Thyroid gland (tissue), 4 donors: ENCODE data around the gene SHISAL1. TPM values are rescaled to one million over a fixed set of nuclear protein-coding genes. Genes with fewer than 3 reads are reported as not detected.

Source experiments
- DNase-seq, 2 donors: peaks; one replicate each; pipeline ENCODE4 v3.0.0-alpha.2; 2019
- H3K27ac ChIP-seq, 3 donors: fragments of 200-600 bp; sonication (generic); 1 replicate in 2 of 3; 2 replicates in 1 of 3; pipeline ENCODE4 v1.5.1; 2016 to 2019; ENCODE audit warnings: mild to moderate bottlenecking in 1 of 3, moderate library complexity in 1 of 3
- H3K27me3 ChIP-seq: fragments of 200-600 bp; sonication (generic); one replicate; pipeline ENCODE4 v1.5.1; 2019
- H3K36me3 ChIP-seq, 2 donors: fragments of 200-600 bp; sonication (generic); one replicate each; pipeline ENCODE4 v1.5.1; 2016 to 2019
- H3K4me1 ChIP-seq, 2 donors: fragments of 200-600 bp; sonication (generic); one replicate each; pipeline ENCODE4 v1.5.1; 2017 to 2019
- H3K4me3 ChIP-seq, 3 donors: fragments of 200-600 bp; sonication (generic); replicated peaks in 1 of 3; 1 replicate in 2 of 3; 2 replicates in 1 of 3; pipeline ENCODE4 v1.5.1; 2016; ENCODE audit warnings: mild to moderate bottlenecking in 1 of 3
- H3K9me3 ChIP-seq: fragments of 200-600 bp; sonication (generic); one replicate; pipeline ENCODE4 v1.5.1; 2017
- POLR2A ChIP-seq, 2 donors: fragments of 450-650 bp; IDR thresholded peaks; one replicate each; pipeline ENCODE4 v1.6.1; 2017; ENCODE audit warnings: antibody characterized with exemption in 2 of 2, mild to moderate bottlenecking in 2 of 2, moderate library complexity in 1 of 2
- WGBS, 2 donors: methylation state at CpG; one replicate each; pipeline ENCODE4 v1.1.5; 2017; 5-methylcytosine and 5-hydroxymethylcytosine counted together
- intact Hi-C: fragments of 100-400 bp; cut with DNase I; formaldehyde crosslinking; loops from one replicate; pipeline ENCODE4 v1.15.1; 2023
- total RNA-seq, 4 donors: library from RNA; depleted of rRNA; stranded (reverse); fragments of >200 nt; gene quantifications; one replicate each; pipeline ENCODE4 v1.2.3, GENCODE V29; 2016
- TF ChIP-seq, protein P1 (sequence below), 6 experiments: fragments of 200-600 bp in 3 of 6; fragments of 450-650 bp in 3 of 6; sonication (generic) in 3 of 6; IDR thresholded peaks; one replicate each; pipeline ENCODE4 v1.5.1; 2016 to 2019; ENCODE audit warnings: antibody characterized with exemption in 6 of 6, mild to moderate bottlenecking in 2 of 6, inconsistent platforms in 1 of 6, moderate library complexity in 1 of 6

Gene SHISAL1
- total RNA-seq = 1 to 10 TPM in 2 of 4 donors, under 1 TPM in 2; 0.22 to 1.9 (median 1.0) TPM

DNA sequence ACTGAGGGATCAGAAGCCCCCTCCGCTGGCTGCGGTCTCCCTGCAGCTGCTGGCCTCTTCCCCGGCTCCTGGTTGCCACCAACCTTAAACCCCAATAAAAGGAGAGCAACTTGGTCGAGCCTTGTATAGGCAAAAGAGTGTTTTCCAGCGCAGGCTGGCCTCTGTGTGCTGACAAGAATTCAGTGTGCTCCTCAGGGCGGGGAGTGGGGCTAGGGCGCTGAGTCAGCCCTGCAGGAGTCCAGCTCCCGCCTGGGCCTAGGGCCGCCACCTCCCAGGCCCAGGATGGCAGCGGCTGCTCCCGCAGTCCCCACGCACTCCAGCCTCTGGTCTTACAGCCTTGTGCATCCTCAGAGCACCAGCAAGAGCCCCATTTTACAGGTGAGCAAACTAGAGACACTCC lies at the start of gene SHISAL1:
Gene SHISAL1 (minus strand): TSS at position 186 of the 400 bp plus-strand sequence. CDS start 12,006 bp downstream, outside the sequence.
- TF ChIP-seq, protein P1, sequence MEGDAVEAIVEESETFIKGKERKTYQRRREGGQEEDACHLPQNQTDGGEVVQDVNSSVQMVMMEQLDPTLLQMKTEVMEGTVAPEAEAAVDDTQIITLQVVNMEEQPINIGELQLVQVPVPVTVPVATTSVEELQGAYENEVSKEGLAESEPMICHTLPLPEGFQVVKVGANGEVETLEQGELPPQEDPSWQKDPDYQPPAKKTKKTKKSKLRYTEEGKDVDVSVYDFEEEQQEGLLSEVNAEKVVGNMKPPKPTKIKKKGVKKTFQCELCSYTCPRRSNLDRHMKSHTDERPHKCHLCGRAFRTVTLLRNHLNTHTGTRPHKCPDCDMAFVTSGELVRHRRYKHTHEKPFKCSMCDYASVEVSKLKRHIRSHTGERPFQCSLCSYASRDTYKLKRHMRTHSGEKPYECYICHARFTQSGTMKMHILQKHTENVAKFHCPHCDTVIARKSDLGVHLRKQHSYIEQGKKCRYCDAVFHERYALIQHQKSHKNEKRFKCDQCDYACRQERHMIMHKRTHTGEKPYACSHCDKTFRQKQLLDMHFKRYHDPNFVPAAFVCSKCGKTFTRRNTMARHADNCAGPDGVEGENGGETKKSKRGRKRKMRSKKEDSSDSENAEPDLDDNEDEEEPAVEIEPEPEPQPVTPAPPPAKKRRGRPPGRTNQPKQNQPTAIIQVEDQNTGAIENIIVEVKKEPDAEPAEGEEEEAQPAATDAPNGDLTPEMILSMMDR (IDR thresholded peaks at IDR 0.05) = no peak
- no peak for TF ChIP-seq POLR2A (IDR thresholded peaks at IDR 0.05)
- H3K27me3 ChIP-seq = no peaks in the 10 kb centered on the region
- no peaks in the 10 kb centered on the region for H3K4me1 ChIP-seq
- H3K27ac ChIP-seq = no peak within 1 kb of the TSS
- 94 to 100% methylated on average over 1 to 12 of the region's 12 CpGs for WGBS, 2 donors
- no peak within 1 kb of the TSS for H3K4me3 ChIP-seq
- intact Hi-C loops = no loop called here
- DNase-seq = no peak
- H3K36me3 ChIP-seq = no peaks in the 10 kb centered on the region
- H3K9me3 ChIP-seq = no peaks in the 10 kb centered on the region

DNA sequence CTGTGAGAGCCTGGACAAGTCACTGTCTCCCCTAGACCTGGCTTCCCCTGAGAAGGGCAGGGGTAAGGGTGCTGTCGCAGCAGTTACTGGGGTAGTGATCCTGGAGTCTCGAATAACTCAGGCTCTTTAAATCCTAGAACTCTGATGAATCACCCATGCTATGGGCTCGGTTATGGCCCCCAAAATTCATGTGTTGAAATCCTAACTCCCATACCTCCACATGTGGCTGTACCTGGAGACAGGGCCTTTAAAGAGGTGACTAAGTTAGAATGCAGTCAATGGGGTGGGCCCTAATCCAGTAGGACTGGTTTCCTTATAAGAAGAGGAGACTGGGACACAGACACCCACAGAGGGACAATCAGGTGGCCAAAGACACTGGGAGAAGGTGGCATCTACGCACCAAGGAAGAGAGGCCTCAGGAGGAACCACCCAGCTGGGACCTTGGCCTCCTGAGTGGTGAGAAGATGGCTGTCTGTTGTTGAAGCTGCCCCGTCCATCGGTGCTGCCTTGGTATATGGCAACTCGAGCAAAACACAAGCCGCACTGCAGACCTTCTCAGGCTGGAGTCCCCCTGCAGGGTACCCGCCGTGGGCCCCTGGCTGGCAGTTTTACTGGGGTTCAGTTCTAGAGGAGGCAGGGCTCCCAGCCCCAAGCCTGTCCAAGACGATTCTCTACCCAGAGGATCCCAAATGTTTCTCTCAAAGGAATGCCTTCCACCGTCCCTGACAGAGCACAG lies 48.8 kb upstream of the SHISAL1 start:
- 85 to 90% methylated on average over 6 to 12 of the region's 12 CpGs for WGBS, 2 donors
- intact Hi-C loops = loop anchor here (10.0 kb wide), 1 partner anchor 133 kb away; the partner anchor contains the start of gene RTL6
- Histone ChIP-seq H3K4me3 (no peak overlapping the region), H3K4me1 (peaks cover 0 to 57% of the 10 kb centered on the region in 2 donors), H3K27ac (peak overlapping the region in 1 of 3 donors; percentile 45), H3K36me3 (no peaks in the 10 kb centered on the region), H3K27me3 (no peaks in the 10 kb centered on the region), H3K9me3 (no peaks in the 10 kb centered on the region)
- no peak for DNase-seq
- no peak for TF ChIP-seq POLR2A (IDR thresholded peaks at IDR 0.05)

- 87 to 91% methylated on average over 22 to 25 of the region's 25 CpGs for WGBS, 2 donors
- TF ChIP-seq POLR2A (IDR thresholded peaks at IDR 0.05) = no peak
- TF ChIP-seq, protein P1 (IDR thresholded peaks at IDR 0.05) = no peak
- no peaks in the 10 kb centered on the region for H3K9me3 ChIP-seq
- no peak overlapping the region for H3K4me3 ChIP-seq
- DNase-seq = no peak
- peak overlapping the region in 1 of 3 donors; percentile 45 for H3K27ac ChIP-seq
- H3K4me1 ChIP-seq = peaks cover 0 to 57% of the 10 kb centered on the region in 2 donors
- intact Hi-C loops = loop anchor here (10.0 kb wide), 1 partner anchor 134 kb away; the partner anchor contains the start of gene RTL6
- H3K36me3 ChIP-seq = no peaks in the 10 kb centered on the region
- H3K27me3 ChIP-seq = no peaks in the 10 kb centered on the region
These were observed 48.1 kb upstream of the SHISAL1 start for GRCh38 chr22:44360668-44361381.

GRCh38 chr22:44360306-44360667 lies 47.5 kb upstream of the SHISAL1 start:
- Histone ChIP-seq H3K4me3 (no peak overlapping the region), H3K36me3 (no peaks in the 10 kb centered on the region), H3K4me1 (peaks cover 0 to 57% of the 10 kb centered on the region in 2 donors), H3K27me3 (no peaks in the 10 kb centered on the region), H3K27ac (peak overlapping the region in 1 of 3 donors; percentile 45), H3K9me3 (no peaks in the 10 kb centered on the region)
- intact Hi-C loops = loop anchor here (10.0 kb wide), 1 partner anchor 135 kb away; the partner anchor contains the start of gene RTL6
- no peak for DNase-seq
- 84 to 90% methylated on average over 7 to 12 of the region's 12 CpGs for WGBS, 2 donors
- TF ChIP-seq, protein P1 (IDR thresholded peaks at IDR 0.05) = no peak

DNA sequence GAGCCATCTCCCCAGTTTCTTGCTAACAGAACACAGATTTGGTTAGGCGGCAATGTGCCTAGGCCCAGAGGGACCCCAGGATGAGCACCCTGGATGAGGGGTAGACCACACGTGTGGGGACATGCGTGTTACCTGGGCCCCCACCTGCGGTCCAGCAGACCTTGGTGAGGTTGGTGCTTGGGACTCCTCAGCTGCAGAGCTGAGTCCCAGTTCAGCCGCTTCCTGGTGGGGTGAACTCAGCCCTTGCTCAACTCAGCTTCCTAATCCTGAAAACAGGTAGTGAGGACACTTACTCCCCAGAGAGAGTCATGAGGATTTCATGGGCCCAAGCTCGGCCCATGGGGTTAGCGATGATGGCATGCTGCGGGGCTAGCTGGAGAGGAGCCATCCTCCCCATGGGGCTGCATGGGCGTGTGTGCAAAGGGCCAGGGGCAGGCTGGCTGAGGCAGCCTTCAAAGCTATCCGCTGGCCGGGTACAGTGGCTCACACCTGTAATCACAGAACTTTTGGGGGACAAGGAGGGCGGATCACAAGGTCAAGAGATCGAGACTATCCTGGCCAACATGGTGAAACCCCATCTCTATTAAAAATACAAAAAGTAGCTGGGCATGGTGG lies 46.9 kb upstream of the SHISAL1 start:
- no peak overlapping the region for H3K27ac ChIP-seq
- TF ChIP-seq, protein P1 (IDR thresholded peaks at IDR 0.05) = no peak
- no peak for TF ChIP-seq POLR2A (IDR thresholded peaks at IDR 0.05)
- no peaks in the 10 kb centered on the region for H3K27me3 ChIP-seq
- no peak for DNase-seq
- H3K9me3 ChIP-seq = no peaks in the 10 kb centered on the region
- intact Hi-C loops = loop anchor here (10.0 kb wide), 1 partner anchor 135 kb away; the partner anchor contains the start of gene RTL6
- 90 to 99% methylated on average over 8 to 9 of the region's 13 CpGs for WGBS, 2 donors
- H3K36me3 ChIP-seq = no peaks in the 10 kb centered on the region
- no peak overlapping the region for H3K4me3 ChIP-seq
- peaks cover 0 to 53% of the 10 kb centered on the region in 2 donors for H3K4me1 ChIP-seq
